A673 (cell line): ENCODE measurements around the gene ADAMTS12.

ENCODE experiments used
- CTCF ChIP-seq: fragments of 300-800, 200-600 bp; sonication (generic); conservative IDR thresholded peaks from 2 replicates; pipeline ENCODE4 v1.5.1; 2017; ENCODE audit warnings: low read depth, mild to moderate bottlenecking, antibody characterized with exemption, low read length, moderate library complexity, mixed read lengths
- EZH2 ChIP-seq: fragments of 200-600 bp; sonication (generic); IDR thresholded peaks from 2 replicates; pipeline ENCODE4 v1.6.1; 2017; ENCODE audit warnings: borderline replicate concordance, low read depth, mild to moderate bottlenecking, mixed read lengths, antibody characterized with exemption, low read length; ENCODE audit not compliant: poor library complexity, severe bottlenecking

GRCh38 chr5:33621514-33621913 lies 270.3 kb downstream of the ADAMTS12 start:
- no peak for TF ChIP-seq CTCF
- no peak for TF ChIP-seq EZH2
